ENCODE results near the gene CGB2.

Gene CGB2

GRCh38 chr19:48997972-48998371 lies 33.7 kb upstream of the CGB2 start:
- Histone ChIP-seq H3K27ac (no peak overlapping the region), H3K9me3 (ENCODE audit: control insufficient read depth, low read length) (no peaks in the 10 kb centered on the region), H3K36me3 (ENCODE audit: control insufficient read depth, insufficient read depth, low read length) (no peaks in the 10 kb centered on the region), H3K4me1 (no peaks in the 10 kb centered on the region), H3K79me2 (peaks cover 11% of the 10 kb centered on the region), H3K27me3 (ENCODE audit: control insufficient read depth, insufficient read depth, low read length) (no peaks in the 10 kb centered on the region), H3K4me3 (ENCODE audit: low read depth, low read length) (no peak overlapping the region), H2AFZ (no peak overlapping the region), H3K4me2 (ENCODE audit: low read length) (no peak overlapping the region), H3K9ac (no peak overlapping the region)
- peak; percentile 9 for TF ChIP-seq CTCF (IDR thresholded peaks at IDR 0.05)

- H3K9ac ChIP-seq: no peak overlapping the region
- H3K36me3 ChIP-seq (ENCODE audit: control insufficient read depth, insufficient read depth, low read length): no peaks in the 10 kb centered on the region
- no peak overlapping the region for H3K4me3 ChIP-seq (ENCODE audit: low read depth, low read length)
- H3K79me2 ChIP-seq: peaks cover 6% of the 10 kb centered on the region
- peak; percentile 48 for TF ChIP-seq CTCF (IDR thresholded peaks at IDR 0.05)
- H3K27ac ChIP-seq: no peak overlapping the region
- no peaks in the 10 kb centered on the region for H3K27me3 ChIP-seq (ENCODE audit: control insufficient read depth, insufficient read depth, low read length)
- H3K4me2 ChIP-seq (ENCODE audit: low read length): no peak overlapping the region
- H2AFZ ChIP-seq: no peak overlapping the region
- no peaks in the 10 kb centered on the region for H3K9me3 ChIP-seq (ENCODE audit: control insufficient read depth, low read length)
- H3K4me1 ChIP-seq: no peaks in the 10 kb centered on the region
Observed at GRCh38 chr19:48999481-49000325, 32.0 kb upstream of the CGB2 start.

- Histone ChIP-seq H3K27me3 (ENCODE audit: control insufficient read depth, insufficient read depth, low read length) (no peaks in the 10 kb centered on the region), H2AFZ (no peak overlapping the region), H3K4me3 (ENCODE audit: low read depth, low read length) (no peak overlapping the region), H3K27ac (no peak overlapping the region), H3K36me3 (ENCODE audit: control insufficient read depth, insufficient read depth, low read length) (no peaks in the 10 kb centered on the region), H3K9ac (no peak overlapping the region), H3K9me3 (ENCODE audit: control insufficient read depth, low read length) (no peaks in the 10 kb centered on the region), H3K79me2 (no peaks in the 10 kb centered on the region), H3K4me2 (ENCODE audit: low read length) (no peak overlapping the region), H3K4me1 (no peaks in the 10 kb centered on the region)
- TF ChIP-seq CTCF (IDR thresholded peaks at IDR 0.05): no peak
Observed at GRCh38 chr19:49004133-49004532, 27.6 kb upstream of the CGB2 start.

GRCh38 chr19:49004964-49005614 lies 26.6 kb upstream of the CGB2 start:
- Histone ChIP-seq H3K79me2 (no peaks in the 10 kb centered on the region), H3K36me3 (ENCODE audit: control insufficient read depth, insufficient read depth, low read length) (no peaks in the 10 kb centered on the region), H3K9me3 (ENCODE audit: control insufficient read depth, low read length) (no peaks in the 10 kb centered on the region)

More at GRCh38 chr19:49004964-49005614, 26.6 kb upstream of the CGB2 start:
- Histone ChIP-seq H2AFZ (no peak overlapping the region), H3K27ac (no peak overlapping the region), H3K4me3 (ENCODE audit: low read depth, low read length) (no peak overlapping the region), H3K27me3 (ENCODE audit: control insufficient read depth, insufficient read depth, low read length) (no peaks in the 10 kb centered on the region), H3K4me2 (ENCODE audit: low read length) (no peak overlapping the region), H3K4me1 (no peaks in the 10 kb centered on the region), H3K9ac (no peak overlapping the region)
- TF ChIP-seq CTCF (IDR thresholded peaks at IDR 0.05): no peak
